WTC11 (cell line): ENCODE results near the gene PRTFDC1.

ENCODE experiments used
- ARID4B ChIP-seq: sonication (generic); formaldehyde crosslinking; IDR thresholded peaks from 2 replicates; pipeline ENCODE4 v1.8.0; 2023; ENCODE audit warnings: missing genetic modification reagents, mild to moderate bottlenecking, borderline replicate concordance
- CBFB ChIP-seq: sonication (generic); formaldehyde crosslinking; IDR thresholded peaks from 2 replicates; pipeline ENCODE4 v1.8.1; 2022; ENCODE audit warnings: mild to moderate bottlenecking, low read depth, missing genetic modification reagents
- HMGXB4 ChIP-seq: sonication (generic); formaldehyde crosslinking; IDR thresholded peaks from 2 replicates; pipeline ENCODE4 v1.8.1; 2023; ENCODE audit warnings: mild to moderate bottlenecking, moderate library complexity, missing genetic modification reagents

- TF ChIP-seq ARID4B (CRISPR knock-in tag), result no peak
- TF ChIP-seq HMGXB4 (CRISPR knock-in tag), result no peak
- no peak for TF ChIP-seq CBFB (CRISPR knock-in tag)
These were observed 38.3 kb downstream of the PRTFDC1 start for GRCh38 chr10:24914148-24914547.
